Umbilical cord (tissue), 2 donors: ENCODE data around the gene SLC35A2. TPM values are rescaled to one million over a fixed set of nuclear protein-coding genes. Genes with fewer than 3 reads are reported as not detected.
"Not testable (repeated sequence)": the region's sequence is repeated elsewhere in the genome, so short reads cannot be mapped to it uniquely, and the experiment has no call there.

ENCODE experiments used
- DNase-seq: peaks from one replicate; pipeline ENCODE4 v3.0.0-alpha.2; 2015; ENCODE audit warnings: low spot score
- total RNA-seq: library from RNA; depleted of rRNA; stranded (reverse); fragments of >200 nt; gene quantifications from one replicate; pipeline ENCODE4 v1.2.3, GENCODE V29; 2014; ENCODE audit warnings: low replicate concordance; ENCODE audit not compliant: insufficient read depth

Gene SLC35A2
- total RNA-seq, 1 donor from 2014 or later, result 13.7 TPM

DNA sequence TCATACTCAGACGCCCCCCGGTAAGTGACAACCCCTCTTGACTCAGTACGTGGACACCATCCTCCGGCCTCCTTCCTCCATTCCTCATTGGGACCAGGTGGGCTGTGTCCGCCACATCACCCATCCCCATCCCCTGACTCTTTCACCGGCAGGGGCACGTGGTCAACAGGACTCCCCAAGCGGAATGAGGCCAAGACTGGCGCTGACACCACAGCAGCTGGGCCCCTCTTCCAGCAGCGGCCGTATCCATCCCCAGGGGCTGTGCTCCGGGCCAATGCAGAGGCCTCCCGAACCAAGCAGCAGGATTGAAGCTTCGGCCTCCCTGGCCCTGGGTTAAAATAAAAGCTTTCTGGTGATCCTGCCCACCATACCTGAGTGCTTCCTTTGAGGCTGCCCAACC is 8.7 kb downstream of the SLC35A2 start:
- no peak for DNase-seq

DNA sequence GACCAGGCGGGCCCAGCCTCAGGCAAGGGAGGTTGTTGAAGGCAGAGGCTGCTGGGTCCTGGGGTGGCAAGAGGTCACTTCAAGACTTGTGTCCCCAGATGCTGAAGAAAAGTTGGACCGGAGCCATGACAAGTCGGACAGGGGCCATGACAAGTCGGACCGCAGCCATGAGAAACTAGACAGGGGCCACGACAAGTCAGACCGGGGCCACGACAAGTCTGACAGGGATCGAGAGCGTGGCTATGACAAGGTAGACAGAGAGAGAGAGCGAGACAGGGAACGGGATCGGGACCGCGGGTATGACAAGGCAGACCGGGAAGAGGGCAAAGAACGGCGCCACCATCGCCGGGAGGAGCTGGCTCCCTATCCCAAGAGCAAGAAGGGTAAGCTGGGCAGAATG is 9.3 kb downstream of the SLC35A2 start:
- no peak for DNase-seq

GRCh38 chrX:48901069-48901468 is 10.4 kb downstream of the SLC35A2 start:
- DNase-seq, result no peak

DNA sequence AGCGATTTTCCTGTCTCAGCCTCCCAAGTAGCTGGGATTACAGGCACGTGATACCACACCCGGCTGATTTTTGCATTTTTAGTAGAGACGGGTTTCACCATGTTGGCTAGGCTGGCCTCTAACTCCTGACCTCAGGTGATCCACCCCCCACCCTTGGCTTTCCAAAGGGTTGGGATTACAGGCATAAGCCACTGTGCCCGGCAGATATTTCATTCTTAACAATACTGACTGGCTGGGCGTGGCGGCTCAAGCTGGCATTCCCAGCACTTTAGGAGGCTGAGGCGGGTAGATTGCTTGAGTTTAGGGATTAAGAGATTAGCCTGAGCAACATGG is 12.4 kb downstream of the SLC35A2 start:
- DNase-seq, result no peak

GRCh38 chrX:48897625-48898306 is 13.7 kb downstream of the SLC35A2 start, which contains the start of the genes PQBP1 and TIMM17B:
TSS of gene PQBP1 (plus strand) at chrX:48897930. CDS start at chrX:48898510, 580 bp downstream.
TSS of gene TIMM17B (minus strand) at chrX:48897768. CDS start at chrX:48897749, 19 bp downstream.
- peak; percentile 97 for DNase-seq

DNA sequence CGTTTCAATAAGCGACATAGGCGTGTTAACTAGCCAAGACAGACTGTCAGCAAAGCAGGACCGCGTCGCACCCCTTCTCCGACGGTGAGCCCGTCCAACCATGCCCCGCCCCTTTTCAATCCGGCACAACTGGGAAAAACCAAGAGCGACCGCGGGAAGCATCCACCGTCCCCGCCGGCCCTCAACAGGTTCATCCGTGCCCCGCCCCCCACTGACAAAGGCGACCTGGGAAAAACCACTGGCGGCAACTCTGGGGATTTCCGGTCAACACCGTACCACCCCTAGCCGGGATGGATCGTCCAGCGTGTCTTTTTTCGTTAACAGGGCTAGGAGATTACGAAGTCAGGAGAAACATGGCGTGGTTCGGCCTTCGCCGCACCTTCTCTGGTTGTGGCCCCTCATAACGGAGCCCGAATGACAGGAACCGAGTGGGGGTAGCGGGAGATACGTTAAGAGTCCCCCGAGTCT is 14.3 kb downstream of the SLC35A2 start:
- DNase-seq, result peak; percentile 59

GRCh38 chrX:48896611-48897011 is 14.8 kb downstream of the SLC35A2 start:
- DNase-seq, result no peak

- DNase-seq, result no peak
Observed at GRCh38 chrX:48894891-48895290, 16.6 kb downstream of the SLC35A2 start.

DNA sequence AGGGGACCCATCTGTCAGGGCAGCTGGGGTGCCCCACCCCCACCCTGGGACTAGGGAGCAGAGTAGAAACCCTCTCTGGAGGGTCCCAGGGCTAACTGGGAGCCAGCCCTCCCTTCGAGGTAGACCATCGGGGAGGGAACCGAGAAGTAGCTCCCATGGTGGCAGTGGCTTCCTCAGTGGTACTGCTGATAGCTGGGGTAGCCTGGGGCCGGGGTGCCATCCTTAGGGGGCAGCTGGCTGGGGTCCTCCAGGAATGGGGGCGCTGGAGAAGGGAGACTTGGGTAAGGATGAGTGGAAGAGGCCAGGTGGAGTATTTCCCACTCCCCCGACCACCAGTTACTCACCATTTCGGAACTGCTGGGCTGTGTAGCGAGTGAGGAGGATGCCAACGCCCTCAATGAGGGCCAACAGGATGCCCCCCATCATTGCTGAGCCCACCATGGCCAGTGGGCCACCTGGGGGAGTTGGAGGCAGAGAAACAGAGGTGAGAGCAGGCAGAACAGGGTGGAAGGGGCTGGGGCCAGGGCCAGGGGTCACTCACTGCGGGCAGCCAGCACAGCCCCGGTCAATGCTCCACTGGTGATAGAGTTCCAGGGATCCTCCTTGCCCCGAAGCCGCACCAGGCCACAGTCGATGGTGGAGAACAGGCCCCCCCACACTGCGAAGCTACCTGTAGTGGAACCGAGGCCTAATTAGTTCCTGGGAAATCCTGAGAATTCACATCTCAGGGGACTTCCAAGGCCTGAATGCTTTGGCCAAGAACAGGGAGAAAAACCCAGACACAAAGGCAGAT is 17.7 kb downstream of the SLC35A2 start:
- no peak for DNase-seq

GRCh38 chrX:48892896-48893295 is 18.6 kb downstream of the SLC35A2 start:
- no peak for DNase-seq

GRCh38 chrX:48891402-48892288 is 19.8 kb downstream of the SLC35A2 start:
- peak; percentile 94 for DNase-seq

DNA sequence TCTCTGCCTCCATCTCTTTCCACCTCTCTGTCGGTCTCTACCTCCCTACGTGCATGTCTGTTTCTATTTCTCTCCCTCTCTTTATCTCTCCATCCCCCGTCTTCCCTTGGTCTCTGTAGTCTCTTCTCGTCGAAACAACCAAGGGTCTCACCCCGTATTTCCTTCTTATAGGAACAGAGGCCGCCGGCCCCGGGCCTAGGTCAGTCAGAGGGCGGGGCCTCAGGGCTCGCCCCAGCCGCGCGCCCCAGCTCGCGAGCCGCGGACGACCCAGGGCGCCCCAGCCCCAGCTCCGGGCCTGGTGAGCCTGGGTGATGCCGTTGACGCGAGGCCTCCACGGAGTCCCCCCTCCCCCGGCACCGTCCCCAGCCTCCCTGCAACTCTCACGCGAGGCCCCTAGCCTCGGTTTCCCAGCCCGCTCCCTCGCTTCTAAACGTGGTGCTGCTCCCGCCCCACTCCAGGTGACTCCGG is 20.5 kb downstream of the SLC35A2 start:
- no peak for DNase-seq

DNA sequence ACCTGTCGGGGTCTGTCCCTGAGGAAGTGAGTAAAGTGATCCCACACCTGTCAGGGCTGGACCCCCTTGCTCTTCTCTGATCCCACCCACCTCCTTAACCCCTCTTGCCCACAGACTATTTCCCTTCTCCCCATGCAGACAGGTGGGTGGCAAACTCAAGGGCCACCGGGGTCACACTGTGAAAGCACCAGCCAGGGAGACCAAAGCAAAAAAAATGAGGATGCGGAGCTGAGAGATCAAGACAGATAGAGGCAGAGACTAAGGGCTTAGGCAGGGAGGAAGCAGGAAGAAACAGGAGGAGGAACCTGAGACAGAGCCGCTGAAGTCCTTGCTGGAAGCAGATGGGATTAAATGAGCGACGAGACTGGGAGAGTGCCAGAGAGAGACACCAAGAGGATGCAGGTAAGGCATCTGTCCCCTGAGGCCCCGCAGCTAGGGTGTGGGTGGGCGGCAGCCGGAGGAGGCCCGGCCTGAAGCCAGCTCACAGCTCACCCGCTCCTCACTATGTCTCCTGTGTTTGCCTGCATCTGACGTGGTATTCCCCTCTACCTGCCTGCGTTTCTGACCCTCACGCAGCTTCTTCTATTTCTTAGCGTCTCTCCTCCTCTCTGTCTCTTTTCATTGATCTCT is 21.0 kb downstream of the SLC35A2 start:
- DNase-seq, result no peak

- not testable (repeated sequence) for DNase-seq
Observed at GRCh38 chrX:48886586-48886985, 24.9 kb downstream of the SLC35A2 start.

- DNase-seq, result no peak
Observed at GRCh38 chrX:48883729-48884128, 27.7 kb downstream of the SLC35A2 start.

DNA sequence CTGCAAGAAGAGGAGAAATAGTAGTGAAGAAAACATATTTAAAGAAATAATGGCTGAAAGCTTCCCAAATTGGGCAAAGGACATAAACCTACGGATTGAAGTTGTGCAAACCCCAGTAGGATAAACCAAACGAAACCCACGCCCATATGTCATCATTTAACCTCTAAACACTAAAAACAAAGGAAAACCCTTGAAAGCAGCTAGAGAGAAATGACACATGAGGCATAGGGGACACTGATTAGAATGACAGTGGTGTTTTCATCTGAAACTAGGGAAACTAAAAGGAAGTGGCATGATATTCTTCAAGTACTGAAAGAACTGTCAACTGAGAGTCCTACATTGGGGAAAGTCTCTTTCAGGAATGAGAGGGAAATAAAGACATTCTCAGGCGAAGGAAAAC is 34.5 kb downstream of the SLC35A2 start:
- DNase-seq, result not testable (repeated sequence)

- DNase-seq, result not testable (repeated sequence)
Observed at GRCh38 chrX:48872017-48872416, 39.4 kb downstream of the SLC35A2 start.

GRCh38 chrX:48864210-48864609 is 47.2 kb downstream of the SLC35A2 start:
- peak; percentile 81 for DNase-seq

DNA sequence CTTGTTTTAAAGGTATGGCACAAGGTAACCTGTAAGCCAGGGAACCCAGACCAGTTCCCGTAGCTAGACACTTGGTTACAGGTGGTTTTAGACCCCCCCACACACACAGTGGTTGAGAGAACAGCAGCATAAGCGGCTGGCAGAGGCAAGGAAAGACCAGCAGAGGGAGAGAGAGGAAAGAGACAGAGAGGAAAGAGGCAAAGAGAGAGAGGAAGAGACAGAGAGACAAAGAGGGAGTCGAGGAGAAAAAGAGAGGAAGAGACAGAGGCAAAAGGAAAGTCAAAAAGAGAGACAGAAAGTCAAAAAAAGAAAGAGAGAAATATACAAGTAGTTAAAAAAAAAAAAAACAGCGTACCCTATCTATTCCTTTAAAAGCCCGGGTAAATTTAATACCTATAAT is 56.5 kb downstream of the SLC35A2 start:
- peak; percentile 37 for DNase-seq

- DNase-seq, result not testable (repeated sequence)
Observed at GRCh38 chrX:48854121-48854804, 57.2 kb downstream of the SLC35A2 start.

DNA sequence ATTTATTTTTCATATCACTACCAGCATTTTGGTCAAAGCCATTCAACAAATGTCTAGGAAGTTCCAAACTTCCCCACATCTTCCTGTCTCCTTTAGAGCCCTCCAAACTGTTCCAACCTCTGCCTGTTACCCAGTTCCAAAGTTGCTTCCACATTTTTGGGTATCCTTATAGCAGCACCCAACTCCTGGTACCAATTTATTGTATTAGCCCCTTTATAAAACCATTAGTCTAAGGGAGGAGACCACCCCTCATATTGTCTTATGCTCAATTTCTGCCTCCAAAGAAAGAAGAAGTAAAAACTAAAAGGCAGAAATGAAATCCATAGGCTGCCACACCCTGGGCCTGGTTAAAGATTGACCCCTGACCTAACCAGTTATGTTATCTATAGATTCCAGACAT is 58.0 kb downstream of the SLC35A2 start:
- DNase-seq, result not testable (repeated sequence)
